SK-N-SH (cell line): ENCODE measurements around the gene CBLB. TPM values are rescaled to one million over a fixed set of nuclear protein-coding genes. Genes with fewer than 3 reads are reported as not detected.

Experiments used
- CTCF ChIA-PET: fragments of 300-600, 350-600 bp; formaldehyde crosslinking; extraction: SDS; loops from one replicate; lab custom pipeline; 2021; lab: Yijun Ruan, JAX
- POLR2A ChIA-PET: fragments of 350-600 bp; sonication (Branson Sonifier 250); formaldehyde crosslinking; extraction: SDS; loops from one replicate; lab custom pipeline; 2020; ENCODE audit warnings: antibody characterized with exemption, inconsistent platforms; lab: Yijun Ruan, JAX
- DNase-seq: peaks from one replicate; pipeline ENCODE4 v3.0.0; 2012
- H2AFZ ChIP-seq: fragments of 200-600 bp; sonication (generic); 2 replicates; pipeline ENCODE4 v1.8.1; 2016; ENCODE audit warnings: antibody characterized with exemption, mild to moderate bottlenecking, low read depth
- H3F3A ChIP-seq: fragments of 200-600 bp; sonication (generic); replicated peaks from 2 replicates; pipeline ENCODE3; 2016; ENCODE audit warnings: antibody characterized with exemption, mild to moderate bottlenecking; ENCODE audit not compliant: insufficient read depth
- H3K27ac ChIP-seq, 2 experiments: fragments of 200-500 bp in 1 of 2; fragments of 200-600 bp in 1 of 2; sonication (Bioruptor generic) in 1 of 2; sonication (generic), shearing (Covaris generic) in 1 of 2; 2 replicates each; pipeline versions ENCODE4 v1.5.1 to v1.6.1; 2014 to 2016; ENCODE audit warnings: low read depth in 2 of 2, inconsistent platforms in 1 of 2, low read length in 1 of 2, mild to moderate bottlenecking in 1 of 2, mixed read lengths in 1 of 2
- H3K27me3 ChIP-seq: fragments of 200-600 bp; sonication (generic), shearing (Covaris generic); 2 replicates; pipeline ENCODE4 v1.6.1; 2016; ENCODE audit warnings: mixed run types; ENCODE audit not compliant: insufficient read depth
- H3K36me3 ChIP-seq, 2 experiments: fragments of 200-500 bp in 1 of 2; fragments of 200-600 bp in 1 of 2; sonication (Bioruptor generic) in 1 of 2; sonication (generic) in 1 of 2; replicated peaks in 1 of 2; 2 replicates each; pipeline versions ENCODE3 to v1.5.1; 2014 to 2016; ENCODE audit warnings: low read length in 1 of 2, mild to moderate bottlenecking in 1 of 2; ENCODE audit not compliant: insufficient read depth in 2 of 2, control insufficient read depth in 1 of 2
- H3K4me1 ChIP-seq, 2 experiments: fragments of 200-500 bp in 1 of 2; fragments of 200-600 bp in 1 of 2; sonication (Bioruptor generic) in 1 of 2; sonication (generic), shearing (Covaris generic) in 1 of 2; 2 replicates each; pipeline versions ENCODE4 v1.5.1 to v1.6.1; 2014 to 2016; ENCODE audit warnings: low read depth in 1 of 2, low read length in 1 of 2, mixed run types in 1 of 2; ENCODE audit not compliant: insufficient read depth in 2 of 2, control insufficient read depth in 1 of 2
- H3K4me2 ChIP-seq: fragments of 200-600 bp; sonication (generic), shearing (Covaris generic); 2 replicates; pipeline ENCODE4 v1.6.1; 2017; ENCODE audit warnings: mixed run types
- H3K4me3 ChIP-seq, 2 experiments: fragments of 200-500 bp in 1 of 2; fragments of 200-600 bp in 1 of 2; sonication (Bioruptor generic) in 1 of 2; sonication (generic), shearing (Covaris generic) in 1 of 2; 2 replicates each; pipeline versions ENCODE4 v1.5.1 to v1.8.1; 2014 to 2016; ENCODE audit warnings: low read depth in 2 of 2, inconsistent platforms in 1 of 2, low read length in 1 of 2, mild to moderate bottlenecking in 1 of 2, mixed read lengths in 1 of 2, moderate library complexity in 1 of 2
- H3K79me2 ChIP-seq: fragments of 200-600 bp; sonication (generic); 2 replicates; pipeline ENCODE4 v1.8.1; 2017; ENCODE audit warnings: mild to moderate bottlenecking; ENCODE audit not compliant: insufficient read depth
- H3K9ac ChIP-seq: fragments of 200-600 bp; sonication (generic); 2 replicates; pipeline ENCODE4 v1.6.1; 2017; ENCODE audit warnings: mixed run types
- H3K9me2 ChIP-seq: fragments of 200-600 bp; sonication (generic); 2 replicates; pipeline ENCODE4 v1.6.1; 2017; ENCODE audit warnings: mixed run types
- H3K9me3 ChIP-seq: fragments of 200-600 bp; sonication (generic); 2 replicates; pipeline ENCODE4 v1.6.1; 2017; ENCODE audit warnings: mixed run types, mild to moderate bottlenecking, moderate library complexity
- H4K20me1 ChIP-seq: fragments of 200-600 bp; sonication (generic); 2 replicates; pipeline ENCODE4 v1.6.1; 2017; ENCODE audit warnings: mild to moderate bottlenecking, mixed run types; ENCODE audit not compliant: insufficient read depth
- ELF1 ChIP-seq: IDR thresholded peaks from 2 replicates; pipeline ENCODE4 v1.4.0; 2012
- FOSL2 ChIP-seq: IDR thresholded peaks from 2 replicates; pipeline ENCODE4 v1.4.0; 2012; ENCODE audit warnings: low read depth, mild to moderate bottlenecking, moderate library complexity, borderline replicate concordance
- GABPA ChIP-seq: IDR thresholded peaks from 2 replicates; pipeline ENCODE4 v1.4.0; 2012; ENCODE audit warnings: low read depth, mild to moderate bottlenecking
- NFIC ChIP-seq: IDR thresholded peaks from 2 replicates; pipeline ENCODE4 v1.4.0; 2012; ENCODE audit warnings: borderline replicate concordance
- PBX3 ChIP-seq: IDR thresholded peaks from 2 replicates; pipeline ENCODE4; 2012
- RAD21 ChIP-seq: IDR thresholded peaks from 2 replicates; pipeline ENCODE4 v1.6.1; 2012; ENCODE audit warnings: mild to moderate bottlenecking, low read length
- RCOR1 ChIP-seq: fragments of 150-350 bp; IDR thresholded peaks from 2 replicates; pipeline ENCODE4 v1.6.1; 2017; ENCODE audit warnings: antibody characterized with exemption, low read length
- REST ChIP-seq: IDR thresholded peaks from 2 replicates; pipeline ENCODE4 v1.6.1; 2012; ENCODE audit warnings: mild to moderate bottlenecking, low read depth, low read length, moderate library complexity
- SIN3A ChIP-seq: IDR thresholded peaks from 2 replicates; pipeline ENCODE4 v1.6.1; 2012; ENCODE audit warnings: low read depth, mild to moderate bottlenecking, low read length, moderate library complexity, borderline replicate concordance
- TCF12 ChIP-seq: IDR thresholded peaks from 2 replicates; pipeline ENCODE4 v1.4.0; 2012
- TEAD4 ChIP-seq: IDR thresholded peaks from 2 replicates; pipeline ENCODE4 v1.4.0; 2012; ENCODE audit warnings: mild to moderate bottlenecking, borderline replicate concordance; ENCODE audit not compliant: insufficient read depth
- ZBTB33 ChIP-seq: IDR thresholded peaks from 2 replicates; pipeline ENCODE4 v1.4.0; 2012; ENCODE audit warnings: low read depth, borderline replicate concordance
- WGBS: methylation state at CpG from one replicate; pipeline ENCODE4 v1.1.6; 2017; ENCODE audit warnings: low lambda C conversion rate; 5-methylcytosine and 5-hydroxymethylcytosine counted together
- polyA plus RNA-seq, 3 experiments: library from polyadenylated mRNA; depleted of rRNA; stranded (reverse); fragments of >200 nt; gene quantifications; 2 replicates each; pipeline ENCODE4 v1.2.3, GENCODE V29; 2012

CBLB gene
- polyA plus RNA-seq, 1 of the 3 experiments (the other 2 are of a cell fraction): 4.4 TPM

GRCh38 chr3:105911496-105911895, 42.7 kb upstream of the CBLB start:
- Histone ChIP-seq H3K9ac (no peak overlapping the region), H2AFZ (no peak overlapping the region), H4K20me1 (no peaks in the 10 kb centered on the region), H3K4me2 (no peak overlapping the region), H3K4me1 (peaks cover 0 to 10% of the 10 kb centered on the region in 2 experiments; a peak in 1 of 4 replicates), H3K9me3 (peaks cover 6% of the 10 kb centered on the region; the same call in 1 of the 2 replicates), H3K4me3 (no peak overlapping the region), H3K9me2 (no peaks in the 10 kb centered on the region), H3F3A (peaks cover 9% of the 10 kb centered on the region), H3K27ac (no peak overlapping the region), H3K27me3 (no peaks in the 10 kb centered on the region), H3K79me2 (no peaks in the 10 kb centered on the region), H3K36me3 (no peaks in the 10 kb centered on the region)
- TF ChIP-seq ELF1: no peak
- no peak for TF ChIP-seq ZBTB33
- TF ChIP-seq TEAD4: no peak
- TF ChIP-seq RAD21: no peak
- TF ChIP-seq NFIC: no peak
- TF ChIP-seq FOSL2: no peak
- ChIA-PET CTCF (no interaction called here), POLR2A (no interaction called here)
- DNase-seq: no peak

GRCh38 chr3:105907777-105908176, 39.0 kb upstream of the CBLB start:
- POLR2A ChIA-PET: no interaction called here
- Histone ChIP-seq H3K4me2 (no peak overlapping the region), H3K27me3 (no peaks in the 10 kb centered on the region), H3K36me3 (no peaks in the 10 kb centered on the region), H3K27ac (peak overlapping the region in 1 of 2 experiments; percentile 74; a peak in 1 of 4 replicates), H3F3A (peaks cover 34% of the 10 kb centered on the region), H4K20me1 (no peaks in the 10 kb centered on the region), H3K9me3 (no peaks in the 10 kb centered on the region), H3K79me2 (no peaks in the 10 kb centered on the region), H2AFZ (peak overlapping the region; percentile 77), H3K9ac (no peak overlapping the region), H3K4me3 (no peak overlapping the region), H3K4me1 (peaks cover 0 to 10% of the 10 kb centered on the region in 2 experiments; a peak in 1 of 4 replicates), H3K9me2 (no peaks in the 10 kb centered on the region)
- CTCF ChIA-PET: no interaction called here
- TF ChIP-seq SIN3A (no peak), REST (no peak), RCOR1 (no peak), GABPA (no peak), PBX3 (no peak), TCF12 (no peak)
- 67% methylated on average over 3 of the region's 3 CpGs for WGBS
- no peak for DNase-seq
